SK-N-SH (cell line): ENCODE results near the gene SUPT3H. TPM values are rescaled to one million over a fixed set of nuclear protein-coding genes. Genes with fewer than 3 reads are reported as not detected.

Experiments used
- CTCF ChIA-PET: fragments of 300-600, 350-600 bp; formaldehyde crosslinking; extraction: SDS; loops from one replicate; lab custom pipeline; 2021; lab: Yijun Ruan, JAX
- POLR2A ChIA-PET: fragments of 350-600 bp; sonication (Branson Sonifier 250); formaldehyde crosslinking; extraction: SDS; loops from one replicate; lab custom pipeline; 2020; ENCODE audit warnings: antibody characterized with exemption, inconsistent platforms; lab: Yijun Ruan, JAX
- DNase-seq: peaks from one replicate; pipeline ENCODE4 v3.0.0; 2012
- H2AFZ ChIP-seq: fragments of 200-600 bp; sonication (generic); 2 replicates; pipeline ENCODE4 v1.8.1; 2016; ENCODE audit warnings: antibody characterized with exemption, mild to moderate bottlenecking, low read depth
- H3F3A ChIP-seq: fragments of 200-600 bp; sonication (generic); replicated peaks from 2 replicates; pipeline ENCODE3; 2016; ENCODE audit warnings: antibody characterized with exemption, mild to moderate bottlenecking; ENCODE audit not compliant: insufficient read depth
- H3K27ac ChIP-seq, 2 experiments: fragments of 200-500 bp in 1 of 2; fragments of 200-600 bp in 1 of 2; sonication (Bioruptor generic) in 1 of 2; sonication (generic), shearing (Covaris generic) in 1 of 2; 2 replicates each; pipeline versions ENCODE4 v1.5.1 to v1.6.1; 2014 to 2016; ENCODE audit warnings: low read depth in 2 of 2, inconsistent platforms in 1 of 2, low read length in 1 of 2, mild to moderate bottlenecking in 1 of 2, mixed read lengths in 1 of 2
- H3K27me3 ChIP-seq: fragments of 200-600 bp; sonication (generic), shearing (Covaris generic); 2 replicates; pipeline ENCODE4 v1.6.1; 2016; ENCODE audit warnings: mixed run types; ENCODE audit not compliant: insufficient read depth
- H3K36me3 ChIP-seq, 2 experiments: fragments of 200-500 bp in 1 of 2; fragments of 200-600 bp in 1 of 2; sonication (Bioruptor generic) in 1 of 2; sonication (generic) in 1 of 2; replicated peaks in 1 of 2; 2 replicates each; pipeline versions ENCODE3 to v1.5.1; 2014 to 2016; ENCODE audit warnings: low read length in 1 of 2, mild to moderate bottlenecking in 1 of 2; ENCODE audit not compliant: insufficient read depth in 2 of 2, control insufficient read depth in 1 of 2
- H3K4me1 ChIP-seq, 2 experiments: fragments of 200-500 bp in 1 of 2; fragments of 200-600 bp in 1 of 2; sonication (Bioruptor generic) in 1 of 2; sonication (generic), shearing (Covaris generic) in 1 of 2; 2 replicates each; pipeline versions ENCODE4 v1.5.1 to v1.6.1; 2014 to 2016; ENCODE audit warnings: low read depth in 1 of 2, low read length in 1 of 2, mixed run types in 1 of 2; ENCODE audit not compliant: insufficient read depth in 2 of 2, control insufficient read depth in 1 of 2
- H3K4me2 ChIP-seq: fragments of 200-600 bp; sonication (generic), shearing (Covaris generic); 2 replicates; pipeline ENCODE4 v1.6.1; 2017; ENCODE audit warnings: mixed run types
- H3K4me3 ChIP-seq, 2 experiments: fragments of 200-500 bp in 1 of 2; fragments of 200-600 bp in 1 of 2; sonication (Bioruptor generic) in 1 of 2; sonication (generic), shearing (Covaris generic) in 1 of 2; 2 replicates each; pipeline versions ENCODE4 v1.5.1 to v1.8.1; 2014 to 2016; ENCODE audit warnings: low read depth in 2 of 2, inconsistent platforms in 1 of 2, low read length in 1 of 2, mild to moderate bottlenecking in 1 of 2, mixed read lengths in 1 of 2, moderate library complexity in 1 of 2
- H3K79me2 ChIP-seq: fragments of 200-600 bp; sonication (generic); 2 replicates; pipeline ENCODE4 v1.8.1; 2017; ENCODE audit warnings: mild to moderate bottlenecking; ENCODE audit not compliant: insufficient read depth
- H3K9ac ChIP-seq: fragments of 200-600 bp; sonication (generic); 2 replicates; pipeline ENCODE4 v1.6.1; 2017; ENCODE audit warnings: mixed run types
- H3K9me2 ChIP-seq: fragments of 200-600 bp; sonication (generic); 2 replicates; pipeline ENCODE4 v1.6.1; 2017; ENCODE audit warnings: mixed run types
- H3K9me3 ChIP-seq: fragments of 200-600 bp; sonication (generic); 2 replicates; pipeline ENCODE4 v1.6.1; 2017; ENCODE audit warnings: mixed run types, mild to moderate bottlenecking, moderate library complexity
- H4K20me1 ChIP-seq: fragments of 200-600 bp; sonication (generic); 2 replicates; pipeline ENCODE4 v1.6.1; 2017; ENCODE audit warnings: mild to moderate bottlenecking, mixed run types; ENCODE audit not compliant: insufficient read depth
- CHD2 ChIP-seq: fragments of 150-350 bp; IDR thresholded peaks from 2 replicates; pipeline ENCODE4 v1.6.1; 2018; ENCODE audit warnings: low read length; ENCODE audit not compliant: partially characterized antibody
- ELF1 ChIP-seq: IDR thresholded peaks from 2 replicates; pipeline ENCODE4 v1.4.0; 2012
- GATA2 ChIP-seq: sonication (generic); formaldehyde crosslinking; IDR thresholded peaks from 2 replicates; pipeline ENCODE4 v1.5.0; 2020; ENCODE audit warnings: mild to moderate bottlenecking, missing genetic modification reagents
- IRF3 ChIP-seq: fragments of 150-350 bp; IDR thresholded peaks from 2 replicates; pipeline ENCODE4 v1.6.1; 2016; ENCODE audit warnings: mild to moderate bottlenecking, low read depth, low read length
- JUND ChIP-seq: IDR thresholded peaks from 2 replicates; pipeline ENCODE4 v1.4.0; 2012
- MEF2A ChIP-seq: IDR thresholded peaks from 2 replicates; pipeline ENCODE4 v1.4.0; 2012; ENCODE audit warnings: low read depth, borderline replicate concordance
- REST ChIP-seq: IDR thresholded peaks from 2 replicates; pipeline ENCODE4 v1.6.1; 2012; ENCODE audit warnings: mild to moderate bottlenecking, low read depth, low read length, moderate library complexity
- SIN3A ChIP-seq: IDR thresholded peaks from 2 replicates; pipeline ENCODE4 v1.6.1; 2012; ENCODE audit warnings: low read depth, mild to moderate bottlenecking, low read length, moderate library complexity, borderline replicate concordance
- TCF12 ChIP-seq: IDR thresholded peaks from 2 replicates; pipeline ENCODE4 v1.4.0; 2012
- TEAD4 ChIP-seq: IDR thresholded peaks from 2 replicates; pipeline ENCODE4 v1.4.0; 2012; ENCODE audit warnings: mild to moderate bottlenecking, borderline replicate concordance; ENCODE audit not compliant: insufficient read depth
- USF2 ChIP-seq: fragments of 150-350 bp; IDR thresholded peaks from 2 replicates; pipeline ENCODE4 v1.6.1; 2017; ENCODE audit warnings: antibody characterized with exemption, low read length, low read depth, borderline replicate concordance
- YY1 ChIP-seq: IDR thresholded peaks from 2 replicates; pipeline ENCODE4 v1.4.0; 2012; ENCODE audit warnings: low read depth, mild to moderate bottlenecking
- ZBTB33 ChIP-seq: IDR thresholded peaks from 2 replicates; pipeline ENCODE4 v1.4.0; 2012; ENCODE audit warnings: low read depth, borderline replicate concordance
- WGBS: methylation state at CpG from one replicate; pipeline ENCODE4 v1.1.6; 2017; ENCODE audit warnings: low lambda C conversion rate; 5-methylcytosine and 5-hydroxymethylcytosine counted together
- polyA plus RNA-seq, 3 experiments: library from polyadenylated mRNA; depleted of rRNA; stranded (reverse); fragments of >200 nt; gene quantifications; 2 replicates each; pipeline ENCODE4 v1.2.3, GENCODE V29; 2012

The SUPT3H gene
- polyA plus RNA-seq, 1 of the 3 experiments (the other 2 are of a cell fraction): 10.9 TPM

- no peak for TF ChIP-seq TCF12
- TF ChIP-seq, all 33 proteins: peak for 0
- H3F3A ChIP-seq: no peaks in the 10 kb centered on the region
- CTCF ChIA-PET: no interaction called here
Observed at GRCh38 chr6:45201484-45201883, 176.2 kb downstream of the SUPT3H start.

GRCh38 chr6:45200510-45200909 lies 177.2 kb downstream of the SUPT3H start:
- CTCF ChIA-PET: no interaction called here

More at GRCh38 chr6:45201484-45201883, 176.2 kb downstream of the SUPT3H start:
- Histone ChIP-seq H2AFZ (no peak overlapping the region), H3K79me2 (no peaks in the 10 kb centered on the region), H3K9ac (no peak overlapping the region), H3K36me3 (no peaks in the 10 kb centered on the region), H3K4me3 (no peak overlapping the region), H3K4me2 (no peak overlapping the region), H3K4me1 (no peaks in the 10 kb centered on the region), H3K9me2 (no peaks in the 10 kb centered on the region; the same call in 1 of the 2 replicates), H3K9me3 (no peaks in the 10 kb centered on the region), H3K27me3 (no peaks in the 10 kb centered on the region), H3K27ac (no peak overlapping the region), H4K20me1 (no peaks in the 10 kb centered on the region)
- POLR2A ChIA-PET: no interaction called here
- no peak for DNase-seq
- 86% methylated on average over 2 of the region's 2 CpGs for WGBS

More at GRCh38 chr6:45200510-45200909, 177.2 kb downstream of the SUPT3H start:
- no peaks in the 10 kb centered on the region for H3K79me2 ChIP-seq
- H3K9me2 ChIP-seq: no peaks in the 10 kb centered on the region; the same call in 1 of the 2 replicates
- H3K9me3 ChIP-seq: no peaks in the 10 kb centered on the region
- H3K4me1 ChIP-seq: no peaks in the 10 kb centered on the region
- H3K9ac ChIP-seq: no peak overlapping the region
- no peaks in the 10 kb centered on the region for H3K36me3 ChIP-seq
- H4K20me1 ChIP-seq: no peaks in the 10 kb centered on the region
- DNase-seq: no peak
- H2AFZ ChIP-seq: no peak overlapping the region
- H3K27me3 ChIP-seq: no peaks in the 10 kb centered on the region
- H3F3A ChIP-seq: no peaks in the 10 kb centered on the region
- TF ChIP-seq ELF1 (no peak), USF2 (no peak), JUND (no peak), CHD2 (no peak), REST (no peak), SIN3A (no peak), IRF3 (no peak), GATA2 (no peak), TCF12 (no peak), TEAD4 (no peak), YY1 (no peak), ZBTB33 (no peak), MEF2A (no peak)
- no peak overlapping the region for H3K27ac ChIP-seq
- POLR2A ChIA-PET: no interaction called here
- no peak overlapping the region for H3K4me2 ChIP-seq
- no peak overlapping the region for H3K4me3 ChIP-seq
